Measurements from ENCODE around the gene ATAD3C. TPM values are rescaled to one million over a fixed set of nuclear protein-coding genes. Genes with fewer than 3 reads are reported as not detected.
A peak's percentile ranks its signal among the peaks of the same experiment; 100 is the strongest.

ATAD3C gene
- total and polyA plus RNA-seq, 2 donors (not counting 3 experiments of a cell fraction or from before 2014, with no cell fraction given), result 0.01 TPM; not detected in 1

GRCh38 chr1:1400576-1401456, 48.7 kb upstream of the ATAD3C start:
- Histone ChIP-seq H3K9ac (replicated peaks; ENCODE audit: extremely low read depth, insufficient read depth, low read length) (peak overlapping the region; percentile 62), H3K79me2 (ENCODE audit: control insufficient read depth, insufficient read depth, low read length) (peaks cover 56% of the 10 kb centered on the region)
- peak; percentile 44 for FAIRE-seq

DNA sequence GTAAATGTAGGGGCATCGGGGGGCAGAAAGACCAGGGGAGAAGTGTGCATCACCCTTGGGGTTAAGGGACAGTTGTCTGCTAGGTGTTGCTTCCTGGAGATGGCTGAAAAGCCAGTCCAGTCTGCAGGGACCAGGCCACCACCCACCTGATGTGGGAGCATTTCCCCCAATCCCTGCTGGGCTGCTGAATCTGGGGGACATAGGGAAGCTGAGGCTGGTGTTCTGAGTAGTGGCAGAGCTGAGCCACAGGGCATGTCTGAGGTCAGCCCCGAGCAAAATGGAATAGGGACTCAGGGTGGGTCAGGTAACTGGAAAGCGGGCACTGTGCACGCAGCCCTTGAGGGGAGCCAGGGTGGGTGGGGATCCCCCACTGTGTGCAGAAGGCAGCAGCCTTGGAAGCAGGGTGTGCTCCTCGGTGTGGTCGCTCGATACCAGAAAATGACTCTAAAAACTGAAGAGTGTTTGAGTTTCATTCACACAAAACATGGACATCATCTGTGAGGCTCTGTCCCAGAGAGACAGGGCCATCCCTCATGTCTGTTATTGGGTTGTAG, 48.0 kb upstream of the ATAD3C start:
- peaks cover 13 to 30% of the 10 kb centered on the region in 2 experiments for H3K36me3 ChIP-seq (ENCODE audit: control insufficient read depth in 2 of 2, extremely low read depth in 1 of 2, insufficient read depth in 2 of 2, low read length in 2 of 2)
- no peak overlapping the region for H3K9ac ChIP-seq (replicated peaks; ENCODE audit: extremely low read depth, insufficient read depth, low read length)
- no peak overlapping the region for H3K4me2 ChIP-seq (ENCODE audit: insufficient read depth, low read length)
- DNase-seq (ENCODE audit: low read depth, low spot score), result no peak
- no peaks in the 10 kb centered on the region for H3K27me3 ChIP-seq (ENCODE audit: control insufficient read depth in 2 of 2, insufficient read depth in 2 of 2, low read length in 2 of 2)
- intact Hi-C loops (cut with micrococcal nuclease) (no loop called here), dilution Hi-C loops (cut with MboI; ENCODE audit: extremely low pct_ligation_motif_present, low sequenced_read_pairs) (no loop called here)
- BruUV-seq (replicated peaks), result no TSS peak
- TF ChIP-seq CTCF (IDR thresholded peaks at IDR 0.05; ENCODE audit: extremely low read depth in 1 of 2, insufficient read depth in 1 of 2, low read depth in 1 of 2, low read length in 2 of 2) (no peak), MYC (IDR thresholded peaks at IDR 0.05; ENCODE audit: low read depth, low read length) (no peak), EZH2 (IDR thresholded peaks at IDR 0.05; ENCODE audit: borderline replicate concordance, low read depth, low read length, severe bottlenecking) (no peak), POLR2A (IDR thresholded peaks at IDR 0.05; ENCODE audit: low read depth, low read length) (no peak), JUN (IDR thresholded peaks at IDR 0.05; ENCODE audit: borderline replicate concordance, insufficient read depth, insufficient read length, low read depth) (no peak), POLR2AphosphoS5 (IDR thresholded peaks at IDR 0.05; ENCODE audit: insufficient read depth, low read depth, low read length) (no peak), MAX (IDR thresholded peaks at IDR 0.05; ENCODE audit: insufficient read depth, insufficient read length) (no peak), GATA2 (IDR thresholded peaks at IDR 0.05; ENCODE audit: insufficient read depth, insufficient read length, low read depth, low read length) (no peak), FOS (IDR thresholded peaks at IDR 0.05; ENCODE audit: borderline replicate concordance, insufficient read depth, low read length) (no peak)
- H2AFZ ChIP-seq (ENCODE audit: low read depth, low read length), result no peak overlapping the region
- H3K4me1 ChIP-seq (ENCODE audit: control insufficient read depth, extremely low read depth, insufficient read depth, low read length), result peaks cover 26% of the 10 kb centered on the region
- no peak for FAIRE-seq
- no peak overlapping the region for H3K27ac ChIP-seq (ENCODE audit: insufficient read depth, low read depth, low read length)
- no peak overlapping the region for H3K4me3 ChIP-seq (replicated peaks in 1 of 3; ENCODE audit: insufficient read depth in 1 of 3, low read depth in 1 of 3, low read length in 3 of 3)
- CTCF ChIA-PET, result interaction anchor here (0.9 to 2.0 kb wide), 8 partner anchors 13 to 105 kb away, joined by 3 to 23 read pairs (median 5); partner anchors contain the start of gene AURKAIP1
- POLR2A ChIA-PET, result no interaction called here
- no peaks in the 10 kb centered on the region for H3K9me3 ChIP-seq (replicated peaks; ENCODE audit: control insufficient read depth, insufficient read depth, low read length)
- H4K20me1 ChIP-seq (replicated peaks; ENCODE audit: control insufficient read depth, extremely low read depth, insufficient read depth, low read length), result no peaks in the 10 kb centered on the region
- H3K9me1 ChIP-seq (replicated peaks; ENCODE audit: control insufficient read depth, extremely low read depth, insufficient read depth, low read length), result no peaks in the 10 kb centered on the region
- H3K79me2 ChIP-seq (ENCODE audit: control insufficient read depth, insufficient read depth, low read length), result peaks cover 62% of the 10 kb centered on the region

More at GRCh38 chr1:1400576-1401456, 48.7 kb upstream of the ATAD3C start:
- ChIA-PET POLR2A (interaction anchor here (0.6 to 0.9 kb wide), 2 partner anchors 12 to 111 kb away, joined by 3 to 5 read pairs; no protein-coding TSS in a partner anchor), CTCF (interaction anchor here (0.7 to 3.4 kb wide), 6 partner anchors 20 to 104 kb away, joined by 3 to 31 read pairs (median 4); partner anchors contain the start of gene AURKAIP1)
- no peak for DNase-seq (ENCODE audit: low read depth, low spot score)
- Histone ChIP-seq H3K9me3 (replicated peaks; ENCODE audit: control insufficient read depth, insufficient read depth, low read length) (no peaks in the 10 kb centered on the region), H4K20me1 (replicated peaks; ENCODE audit: control insufficient read depth, extremely low read depth, insufficient read depth, low read length) (no peaks in the 10 kb centered on the region), H3K4me2 (ENCODE audit: insufficient read depth, low read length) (peak overlapping the region; percentile 68), H3K4me1 (ENCODE audit: control insufficient read depth, extremely low read depth, insufficient read depth, low read length) (peaks cover 22% of the 10 kb centered on the region), H3K4me3 (replicated peaks in 1 of 3; ENCODE audit: insufficient read depth in 1 of 3, low read depth in 1 of 3, low read length in 3 of 3) (peak overlapping the region in 2 of 3 experiments; percentile 80), H3K36me3 (ENCODE audit: control insufficient read depth in 2 of 2, extremely low read depth in 1 of 2, insufficient read depth in 2 of 2, low read length in 2 of 2) (peaks cover 13 to 30% of the 10 kb centered on the region in 2 experiments), H3K9me1 (replicated peaks; ENCODE audit: control insufficient read depth, extremely low read depth, insufficient read depth, low read length) (no peaks in the 10 kb centered on the region), H3K27ac (ENCODE audit: insufficient read depth, low read depth, low read length) (peak overlapping the region; percentile 18), H3K27me3 (ENCODE audit: control insufficient read depth in 2 of 2, insufficient read depth in 2 of 2, low read length in 2 of 2) (no peaks in the 10 kb centered on the region), H2AFZ (ENCODE audit: low read depth, low read length) (no peak overlapping the region)
- dilution Hi-C loops (cut with MboI; ENCODE audit: extremely low pct_ligation_motif_present, low sequenced_read_pairs), result no loop called here
- no TSS peak for BruUV-seq (replicated peaks)
- TF ChIP-seq MAX (IDR thresholded peaks at IDR 0.05; ENCODE audit: insufficient read depth, insufficient read length) (no peak), POLR2AphosphoS5 (IDR thresholded peaks at IDR 0.05; ENCODE audit: insufficient read depth, low read depth, low read length) (peak; percentile 13)
- intact Hi-C loops (cut with micrococcal nuclease), result no loop called here

Measured in endothelial cell of umbilical vein (primary cell).